ENCODE results near the gene IVNS1ABP. TPM values are rescaled to one million over a fixed set of nuclear protein-coding genes. Genes with fewer than 3 reads are reported as not detected.

Gene IVNS1ABP
- total and polyA plus RNA-seq, 2 donors (not counting 3 experiments of a cell fraction or from before 2014, with no cell fraction given) = 26.3 to 81.6 TPM

DNA sequence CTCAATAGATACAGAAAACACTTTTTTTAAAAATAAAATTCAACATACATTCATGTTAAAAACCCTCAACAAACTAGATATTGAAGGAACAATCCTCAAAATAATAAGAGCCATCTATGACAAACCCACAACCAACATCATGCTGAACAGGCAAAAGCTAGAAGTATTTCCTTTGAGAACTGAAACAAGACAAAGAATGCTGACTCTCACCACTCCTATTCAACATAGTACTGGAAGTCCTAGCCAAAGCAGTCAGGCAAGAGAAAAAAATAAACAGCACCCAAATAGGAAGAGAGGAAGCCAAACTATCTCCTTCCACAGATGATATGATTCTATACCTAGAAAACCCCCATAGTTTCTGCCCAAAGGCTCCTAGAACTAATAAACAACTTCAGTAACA, 46.2 kb upstream of the IVNS1ABP start:
- ChIA-PET CTCF (interaction anchor here (1.0 kb wide), 1 partner anchor 11 kb away, joined by 4 read pairs; no protein-coding TSS in a partner anchor), POLR2A (no interaction called here)
- Histone ChIP-seq H3K4me1 (ENCODE audit: control insufficient read depth, extremely low read depth, insufficient read depth, low read length) (peaks cover 21% of the 10 kb centered on the region), H3K79me2 (ENCODE audit: control insufficient read depth, insufficient read depth, low read length) (no peaks in the 10 kb centered on the region), H3K9ac (replicated peaks; ENCODE audit: extremely low read depth, insufficient read depth, low read length) (no peak overlapping the region), H3K27ac (ENCODE audit: insufficient read depth, low read depth, low read length) (no peak overlapping the region), H4K20me1 (replicated peaks; ENCODE audit: control insufficient read depth, extremely low read depth, insufficient read depth, low read length) (no peaks in the 10 kb centered on the region), H3K36me3 (ENCODE audit: control insufficient read depth in 2 of 2, extremely low read depth in 1 of 2, insufficient read depth in 2 of 2, low read length in 2 of 2) (no peaks in the 10 kb centered on the region), H2AFZ (ENCODE audit: low read depth, low read length) (no peak overlapping the region), H3K4me3 (replicated peaks in 1 of 3; ENCODE audit: insufficient read depth in 1 of 3, low read depth in 1 of 3, low read length in 3 of 3) (no peak overlapping the region), H3K9me1 (replicated peaks; ENCODE audit: control insufficient read depth, extremely low read depth, insufficient read depth, low read length) (no peaks in the 10 kb centered on the region), H3K27me3 (ENCODE audit: control insufficient read depth in 2 of 2, insufficient read depth in 2 of 2, low read length in 2 of 2) (no peaks in the 10 kb centered on the region), H3K9me3 (replicated peaks; ENCODE audit: control insufficient read depth, insufficient read depth, low read length) (no peaks in the 10 kb centered on the region), H3K4me2 (ENCODE audit: insufficient read depth, low read length) (no peak overlapping the region)
- dilution Hi-C loops (cut with MboI; ENCODE audit: extremely low pct_ligation_motif_present, low sequenced_read_pairs) = no loop called here
- DNase-seq (ENCODE audit: low read depth, low spot score) = no peak
- no TSS peak for BruUV-seq (replicated peaks)
- intact Hi-C loops (cut with micrococcal nuclease) = no loop called here
- no peak for TF ChIP-seq POLR2A (IDR thresholded peaks at IDR 0.05; ENCODE audit: low read depth, low read length)
- TF ChIP-seq, protein P1, sequence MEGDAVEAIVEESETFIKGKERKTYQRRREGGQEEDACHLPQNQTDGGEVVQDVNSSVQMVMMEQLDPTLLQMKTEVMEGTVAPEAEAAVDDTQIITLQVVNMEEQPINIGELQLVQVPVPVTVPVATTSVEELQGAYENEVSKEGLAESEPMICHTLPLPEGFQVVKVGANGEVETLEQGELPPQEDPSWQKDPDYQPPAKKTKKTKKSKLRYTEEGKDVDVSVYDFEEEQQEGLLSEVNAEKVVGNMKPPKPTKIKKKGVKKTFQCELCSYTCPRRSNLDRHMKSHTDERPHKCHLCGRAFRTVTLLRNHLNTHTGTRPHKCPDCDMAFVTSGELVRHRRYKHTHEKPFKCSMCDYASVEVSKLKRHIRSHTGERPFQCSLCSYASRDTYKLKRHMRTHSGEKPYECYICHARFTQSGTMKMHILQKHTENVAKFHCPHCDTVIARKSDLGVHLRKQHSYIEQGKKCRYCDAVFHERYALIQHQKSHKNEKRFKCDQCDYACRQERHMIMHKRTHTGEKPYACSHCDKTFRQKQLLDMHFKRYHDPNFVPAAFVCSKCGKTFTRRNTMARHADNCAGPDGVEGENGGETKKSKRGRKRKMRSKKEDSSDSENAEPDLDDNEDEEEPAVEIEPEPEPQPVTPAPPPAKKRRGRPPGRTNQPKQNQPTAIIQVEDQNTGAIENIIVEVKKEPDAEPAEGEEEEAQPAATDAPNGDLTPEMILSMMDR (IDR thresholded peaks at IDR 0.05; ENCODE audit: extremely low read depth in 1 of 2, insufficient read depth in 1 of 2, low read depth in 1 of 2, low read length in 2 of 2) = no peak
- TF ChIP-seq MYC (IDR thresholded peaks at IDR 0.05; ENCODE audit: low read depth, low read length) = no peak
- TF ChIP-seq FOS (IDR thresholded peaks at IDR 0.05; ENCODE audit: borderline replicate concordance, insufficient read depth, low read length) = no peak
- TF ChIP-seq JUN (IDR thresholded peaks at IDR 0.05; ENCODE audit: borderline replicate concordance, insufficient read depth, insufficient read length, low read depth) = no peak
- no peak for TF ChIP-seq GATA2 (IDR thresholded peaks at IDR 0.05; ENCODE audit: insufficient read depth, insufficient read length, low read depth, low read length)
- TF ChIP-seq EZH2 (IDR thresholded peaks at IDR 0.05; ENCODE audit: borderline replicate concordance, low read depth, low read length, severe bottlenecking) = no peak
- no peak for TF ChIP-seq POLR2AphosphoS5 (IDR thresholded peaks at IDR 0.05; ENCODE audit: insufficient read depth, low read depth, low read length)
- TF ChIP-seq, protein P2, sequence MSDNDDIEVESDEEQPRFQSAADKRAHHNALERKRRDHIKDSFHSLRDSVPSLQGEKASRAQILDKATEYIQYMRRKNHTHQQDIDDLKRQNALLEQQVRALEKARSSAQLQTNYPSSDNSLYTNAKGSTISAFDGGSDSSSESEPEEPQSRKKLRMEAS (IDR thresholded peaks at IDR 0.05; ENCODE audit: insufficient read depth, insufficient read length) = no peak
- no peak for FAIRE-seq

Data from endothelial cell of umbilical vein (primary cell).